GM21576 (cell line): ENCODE data around the gene OCA2.
"Not testable (repeated sequence)": the region's sequence is repeated elsewhere in the genome, so short reads cannot be mapped to it uniquely, and the experiment has no call there.

Experiments
- ATAC-seq: cut with Tn5 transposase; IDR thresholded peaks from one replicate; pipeline ENCODE4 v1.9.1; 2021; ENCODE audit warnings: mild to moderate bottlenecking, moderate library complexity; ENCODE audit not compliant: unreplicated experiment

OCA2 gene

DNA sequence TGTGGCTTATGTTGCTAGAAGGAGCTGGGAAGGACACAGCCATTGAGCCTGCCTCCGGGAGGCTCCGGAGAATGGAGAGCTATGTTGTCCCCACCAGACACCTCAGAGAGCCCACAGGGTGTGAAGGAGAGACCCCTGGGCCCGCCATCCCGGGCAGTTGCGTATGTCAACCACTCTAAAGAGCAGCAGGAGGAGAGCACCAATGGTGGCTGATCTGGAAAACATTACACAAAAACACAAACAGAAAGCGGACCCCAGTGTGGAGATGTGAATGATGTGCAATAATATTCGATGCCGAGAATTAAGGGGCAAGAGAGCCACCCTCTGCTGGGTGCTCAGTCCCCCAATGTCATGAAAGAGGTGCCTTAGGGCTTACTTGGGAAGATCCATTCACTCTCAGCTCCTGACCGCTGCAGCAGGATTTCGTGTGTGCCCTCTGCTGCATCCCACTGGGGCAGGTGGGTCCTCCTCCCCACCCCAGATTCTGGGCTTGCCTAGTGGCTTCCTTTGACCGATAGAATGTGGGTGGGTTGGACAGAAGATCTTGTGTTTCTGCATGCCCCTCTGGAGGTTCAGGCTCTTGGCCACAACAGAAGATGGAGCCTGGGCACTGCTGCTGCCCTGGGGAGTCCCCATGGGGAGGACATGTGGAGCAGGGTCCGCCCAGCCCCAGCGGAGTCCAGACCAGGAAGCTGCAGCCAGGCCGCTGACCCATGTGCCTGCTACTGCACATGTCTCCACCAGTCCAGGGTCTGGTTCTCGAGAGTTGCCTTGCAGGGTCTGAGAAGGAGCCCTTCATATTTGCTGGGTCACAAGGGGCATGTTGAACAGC lies 245.3 kb downstream of the OCA2 start:
- ATAC-seq = no peak

DNA sequence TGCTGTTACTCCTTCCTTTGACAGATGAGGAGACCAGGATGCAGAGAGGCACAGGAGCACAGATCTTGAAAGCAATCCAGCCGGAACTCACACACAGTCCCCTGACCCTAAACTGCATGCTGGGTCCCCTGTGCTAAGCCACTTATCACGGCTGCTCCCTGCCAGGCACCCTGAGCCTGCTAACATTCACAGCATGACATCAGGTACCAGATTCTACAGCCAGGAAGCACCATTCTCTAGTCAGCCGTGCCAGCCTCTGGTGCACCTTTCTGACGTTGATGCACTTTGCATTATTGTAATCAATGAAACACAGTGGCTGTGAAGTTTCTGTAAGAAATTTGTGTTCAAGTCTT lies 247.3 kb downstream of the OCA2 start:
- ATAC-seq = no peak

GRCh38 chr15:27850981-27851857 lies 247.9 kb downstream of the OCA2 start:
- no peak for ATAC-seq

GRCh38 chr15:27850050-27850449 lies 249.1 kb downstream of the OCA2 start:
- ATAC-seq = no peak

- not testable (repeated sequence) for ATAC-seq
Observed at GRCh38 chr15:27848936-27849335, 250.2 kb downstream of the OCA2 start.

GRCh38 chr15:27847775-27848710 lies 251.1 kb downstream of the OCA2 start:
- ATAC-seq = no peak

GRCh38 chr15:27846722-27847395 lies 252.3 kb downstream of the OCA2 start:
- no peak for ATAC-seq

DNA sequence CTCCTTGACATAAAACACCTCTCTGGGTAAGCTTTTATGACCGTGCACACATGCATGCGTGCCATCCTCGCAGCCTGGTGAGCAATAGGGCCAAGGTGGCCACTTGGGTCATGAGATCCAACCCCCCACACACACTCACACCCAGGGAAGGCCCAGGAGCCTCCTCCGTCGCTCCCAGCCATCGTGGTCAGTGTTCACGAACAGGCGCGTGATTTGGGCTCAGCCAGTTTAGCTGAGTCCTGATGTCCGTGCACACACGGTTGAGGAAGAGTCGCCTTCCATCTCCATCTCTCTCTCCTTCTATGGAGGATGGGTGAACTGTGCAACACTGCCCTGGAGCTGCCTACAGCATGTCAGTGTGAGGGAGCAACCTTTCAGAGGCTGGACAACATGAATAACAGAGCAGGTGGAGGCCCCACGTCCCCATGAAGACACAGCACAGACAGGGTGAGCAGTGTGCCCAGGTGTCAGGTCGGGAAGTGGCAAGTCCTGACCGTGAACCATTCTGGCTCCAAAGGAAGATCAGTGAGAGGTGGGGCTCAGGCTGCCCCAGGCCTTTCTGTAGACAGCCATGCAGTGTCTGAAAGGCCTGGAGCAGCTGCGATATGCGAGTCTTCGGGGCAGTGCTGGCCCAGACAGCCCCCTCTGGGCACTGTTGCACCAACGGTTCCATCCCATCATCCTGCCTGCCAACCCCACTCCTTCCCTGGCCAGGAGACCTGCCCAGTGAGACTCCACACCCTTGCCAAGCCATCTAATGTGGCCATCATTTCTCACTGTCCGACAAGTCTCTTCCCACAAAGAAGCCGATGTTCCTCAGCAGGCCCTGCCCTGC lies 253.4 kb downstream of the OCA2 start:
- no peak for ATAC-seq

GRCh38 chr15:27844018-27844666 lies 255.0 kb downstream of the OCA2 start:
- ATAC-seq = no peak

- no peak for ATAC-seq
Observed at GRCh38 chr15:27843146-27843545, 256.0 kb downstream of the OCA2 start.

DNA sequence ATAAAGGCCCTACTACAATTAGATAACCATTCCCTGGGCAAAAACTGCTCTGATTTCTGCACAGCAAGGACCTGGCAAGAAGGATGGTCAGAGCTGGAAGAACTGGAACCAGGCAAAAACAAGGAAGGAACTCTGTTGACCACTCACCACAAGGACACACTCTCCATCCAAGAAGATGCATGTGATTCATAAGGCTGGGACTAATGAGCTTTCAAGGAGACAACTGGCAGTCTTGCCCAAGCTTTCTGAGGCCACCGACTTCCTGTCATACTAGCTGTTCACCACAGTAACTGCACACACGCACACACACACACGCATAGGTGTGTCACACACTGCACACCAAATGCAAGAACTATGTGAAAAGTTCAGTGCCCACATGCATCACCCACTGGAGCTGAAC lies 256.6 kb downstream of the OCA2 start:
- no peak for ATAC-seq

- no peak for ATAC-seq
Observed at GRCh38 chr15:27835233-27835939, 263.7 kb downstream of the OCA2 start.

GRCh38 chr15:27834684-27835083 lies 264.4 kb downstream of the OCA2 start:
- ATAC-seq = no peak

GRCh38 chr15:27833974-27834373 lies 265.1 kb downstream of the OCA2 start:
- no peak for ATAC-seq

DNA sequence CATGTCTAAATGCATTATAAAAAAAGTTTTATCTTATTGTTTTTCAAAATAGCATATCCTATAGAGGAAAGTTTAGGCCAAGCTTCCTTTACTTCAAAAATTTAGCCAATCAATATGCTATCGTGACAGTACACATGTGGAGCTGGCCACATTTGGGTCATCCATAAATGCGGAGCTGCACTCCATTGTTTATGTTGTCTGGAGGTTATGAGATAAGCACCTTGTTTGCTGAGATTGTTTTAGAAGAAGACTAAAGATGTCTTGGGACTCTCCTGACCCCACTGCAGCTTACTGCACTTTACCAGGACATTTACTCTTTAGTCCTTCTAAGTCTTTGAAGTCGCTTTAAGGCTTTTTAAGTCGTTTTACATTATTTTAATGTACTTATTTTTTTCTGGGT lies 265.9 kb downstream of the OCA2 start:
- ATAC-seq = no peak

- no peak for ATAC-seq
Observed at GRCh38 chr15:27832237-27832596, 266.9 kb downstream of the OCA2 start.

- no peak for ATAC-seq
Observed at GRCh38 chr15:27831384-27832236, 267.5 kb downstream of the OCA2 start.

GRCh38 chr15:27828746-27829145 lies 270.4 kb downstream of the OCA2 start:
- no peak for ATAC-seq
